ENCODE data around the gene C20orf144.
A peak's percentile ranks its signal among the peaks of the same experiment; 100 is the strongest.

- TF ChIP-seq, protein P1, sequence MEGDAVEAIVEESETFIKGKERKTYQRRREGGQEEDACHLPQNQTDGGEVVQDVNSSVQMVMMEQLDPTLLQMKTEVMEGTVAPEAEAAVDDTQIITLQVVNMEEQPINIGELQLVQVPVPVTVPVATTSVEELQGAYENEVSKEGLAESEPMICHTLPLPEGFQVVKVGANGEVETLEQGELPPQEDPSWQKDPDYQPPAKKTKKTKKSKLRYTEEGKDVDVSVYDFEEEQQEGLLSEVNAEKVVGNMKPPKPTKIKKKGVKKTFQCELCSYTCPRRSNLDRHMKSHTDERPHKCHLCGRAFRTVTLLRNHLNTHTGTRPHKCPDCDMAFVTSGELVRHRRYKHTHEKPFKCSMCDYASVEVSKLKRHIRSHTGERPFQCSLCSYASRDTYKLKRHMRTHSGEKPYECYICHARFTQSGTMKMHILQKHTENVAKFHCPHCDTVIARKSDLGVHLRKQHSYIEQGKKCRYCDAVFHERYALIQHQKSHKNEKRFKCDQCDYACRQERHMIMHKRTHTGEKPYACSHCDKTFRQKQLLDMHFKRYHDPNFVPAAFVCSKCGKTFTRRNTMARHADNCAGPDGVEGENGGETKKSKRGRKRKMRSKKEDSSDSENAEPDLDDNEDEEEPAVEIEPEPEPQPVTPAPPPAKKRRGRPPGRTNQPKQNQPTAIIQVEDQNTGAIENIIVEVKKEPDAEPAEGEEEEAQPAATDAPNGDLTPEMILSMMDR (IDR thresholded peaks at IDR 0.05): no peak
- TF ChIP-seq POLR2A (IDR thresholded peaks at IDR 0.05): peak in 1 of 4 donors; percentile 2
These were observed 23.4 kb downstream of the C20orf144 start for GRCh38 chr20:33685328-33686099.

All from esophagus squamous epithelium (tissue), 4 donors.